Endothelial cell of umbilical vein (primary cell): ENCODE results near the gene GHRHR. TPM values are rescaled to one million over a fixed set of nuclear protein-coding genes. Genes with fewer than 3 reads are reported as not detected.

ENCODE experiments used
- BruUV-seq: library from RNA; stranded (reverse); fragments of 400-500 nt; replicated peaks from 2 replicates; lab custom pipeline; 2021; lab: Mats Ljungman, UMichigan
- CTCF ChIA-PET: fragments of 300-600, 350-600 bp; sonication (Branson Sonifier 250); formaldehyde crosslinking; loops from one replicate; lab custom pipeline; 2021; ENCODE audit warnings: antibody characterized with exemption, inconsistent platforms; lab: Charles Lee
- POLR2A ChIA-PET: fragments of 300-600, 350-600 bp; sonication (Branson Sonifier 250); formaldehyde crosslinking; loops from one replicate; lab custom pipeline; 2021; ENCODE audit warnings: antibody characterized with exemption, inconsistent platforms; lab: Charles Lee
- DNase-seq: peaks from one replicate; pipeline ENCODE4 v3.0.0-alpha.2; 2011; ENCODE audit warnings: low read depth, low spot score
- FAIRE-seq: peaks from 2 replicates; lab custom pipeline; 2011; peaks lifted over from hg19 to GRCh38; lab: Jason Lieb, UNC
- H2AFZ ChIP-seq: 2 replicates; pipeline ENCODE4 v1.6.0; 2012; ENCODE audit warnings: low read depth, low read length, control low read depth, inconsistent platforms
- H3K27ac ChIP-seq: 2 replicates; pipeline ENCODE4 v1.5.1; 2011; ENCODE audit warnings: low read depth, mild to moderate bottlenecking, control low read depth, low read length, moderate library complexity; ENCODE audit not compliant: insufficient read depth
- H3K27me3 ChIP-seq, 2 experiments: 2 replicates each; pipeline versions ENCODE4 v1.6.0 to v1.6.1; 2011; ENCODE audit warnings: low read length in 2 of 2, mixed read lengths in 1 of 2; ENCODE audit not compliant: control insufficient read depth in 2 of 2, insufficient read depth in 2 of 2
- H3K36me3 ChIP-seq, 2 experiments: 2 replicates in 1 of 2; 3 replicates in 1 of 2; pipeline ENCODE4 v1.5.1; 2011; ENCODE audit warnings: low read length in 2 of 2, mild to moderate bottlenecking in 1 of 2, moderate library complexity in 1 of 2; ENCODE audit not compliant: control insufficient read depth in 2 of 2, insufficient read depth in 2 of 2; ENCODE audit errors: extremely low read depth in 1 of 2
- H3K4me1 ChIP-seq: 3 replicates; pipeline ENCODE4 v1.5.1; 2011; ENCODE audit warnings: mild to moderate bottlenecking, low read length; ENCODE audit not compliant: control insufficient read depth, insufficient read depth; ENCODE audit errors: extremely low read depth
- H3K4me2 ChIP-seq: 2 replicates; pipeline ENCODE4 v1.6.1; 2011; ENCODE audit warnings: low read length, control low read depth, mixed read lengths; ENCODE audit not compliant: insufficient read depth
- H3K4me3 ChIP-seq, 3 experiments: fragments of 200-600 bp in 1 of 3; sonication (generic), shearing (Covaris generic) in 1 of 3; replicated peaks in 1 of 3; 2 replicates each; pipeline ENCODE4 v1.5.1; 2011 to 2016; ENCODE audit warnings: control low read depth in 3 of 3, low read length in 3 of 3, mild to moderate bottlenecking in 2 of 3, inconsistent platforms in 1 of 3, low read depth in 1 of 3, moderate library complexity in 1 of 3; ENCODE audit not compliant: insufficient read depth in 1 of 3
- H3K79me2 ChIP-seq: 2 replicates; pipeline ENCODE4 v1.6.0; 2012; ENCODE audit warnings: low read length, inconsistent platforms; ENCODE audit not compliant: control insufficient read depth, insufficient read depth
- H3K9ac ChIP-seq: replicated peaks from 2 replicates; pipeline ENCODE3; 2011; ENCODE audit warnings: low read length, control low read depth; ENCODE audit not compliant: insufficient read depth; ENCODE audit errors: extremely low read depth
- H3K9me1 ChIP-seq: replicated peaks from 3 replicates; pipeline ENCODE4 v1.6.0; 2011; ENCODE audit warnings: mild to moderate bottlenecking, low read length; ENCODE audit not compliant: control insufficient read depth, insufficient read depth; ENCODE audit errors: extremely low read depth
- H3K9me3 ChIP-seq: replicated peaks from 2 replicates; pipeline ENCODE4 v1.5.1; 2012; ENCODE audit warnings: low read length, inconsistent platforms; ENCODE audit not compliant: control insufficient read depth, insufficient read depth
- H4K20me1 ChIP-seq: replicated peaks from 2 replicates; pipeline ENCODE3; 2011; ENCODE audit warnings: mild to moderate bottlenecking, low read length; ENCODE audit not compliant: control insufficient read depth, insufficient read depth; ENCODE audit errors: extremely low read depth
- CTCF ChIP-seq, 2 donors: IDR thresholded peaks; 1 replicate in 1 of 2; 2 replicates in 1 of 2; pipeline ENCODE4 v1.5.1; 2011; ENCODE audit warnings: low read length in 2 of 2, mild to moderate bottlenecking in 2 of 2, moderate library complexity in 2 of 2, control low read depth in 1 of 2, inconsistent platforms in 1 of 2, low read depth in 1 of 2; ENCODE audit not compliant: insufficient read depth in 1 of 2; ENCODE audit errors: extremely low read depth in 1 of 2
- EZH2 ChIP-seq: IDR thresholded peaks from 2 replicates; pipeline ENCODE4 v1.6.1; 2012; ENCODE audit warnings: borderline replicate concordance, low read depth, mild to moderate bottlenecking, moderate library complexity, low read length, inconsistent platforms; ENCODE audit not compliant: severe bottlenecking
- FOS ChIP-seq: IDR thresholded peaks from 2 replicates; pipeline ENCODE4 v1.6.1; 2011; ENCODE audit warnings: mild to moderate bottlenecking, low read length, moderate library complexity, borderline replicate concordance; ENCODE audit not compliant: insufficient read depth
- GATA2 ChIP-seq: IDR thresholded peaks from 2 replicates; pipeline ENCODE4 v1.7.0; 2011; ENCODE audit warnings: low read depth, mild to moderate bottlenecking, moderate library complexity, mixed read lengths, low read length; ENCODE audit not compliant: insufficient read length, insufficient read depth
- JUN ChIP-seq: IDR thresholded peaks from 2 replicates; pipeline ENCODE4 v1.6.1; 2011; ENCODE audit warnings: borderline replicate concordance, low read depth; ENCODE audit not compliant: insufficient read length, insufficient read depth
- MAX ChIP-seq: IDR thresholded peaks from 2 replicates; pipeline ENCODE4 v1.6.1; 2011; ENCODE audit not compliant: insufficient read depth, insufficient read length
- MYC ChIP-seq: IDR thresholded peaks from one replicate; pipeline ENCODE4 v1.6.1; 2011; ENCODE audit warnings: mild to moderate bottlenecking, low read depth, low read length
- POLR2A ChIP-seq: IDR thresholded peaks from 2 replicates; pipeline ENCODE4 v1.6.1; 2012; ENCODE audit warnings: low read depth, mild to moderate bottlenecking, control low read depth, low read length
- POLR2AphosphoS5 ChIP-seq: IDR thresholded peaks from 2 replicates; pipeline ENCODE4 v1.6.1; 2012; ENCODE audit warnings: low read depth, mild to moderate bottlenecking, control low read depth, low read length, moderate library complexity; ENCODE audit not compliant: insufficient read depth
- dilution Hi-C: fragments of 300-500 bp; cut with MboI; formaldehyde crosslinking; loops from one replicate; pipeline ENCODE4 v1.15.0; 2019; ENCODE audit warnings: low sequenced_read_pairs; ENCODE audit not compliant: extremely low pct_ligation_motif_present
- intact Hi-C: fragments of 100-400 bp; cut with micrococcal nuclease; formaldehyde crosslinking; loops from one replicate; pipeline ENCODE4 v1.10.0; 2022
- polyA plus RNA-seq, 4 experiments: library from polyadenylated mRNA; depleted of rRNA in 3 of 4; stranded (reverse) in 3 of 4; unstranded in 1 of 4; fragments of >200 nt; gene quantifications; 2 replicates each; pipeline versions ENCODE4 v1.2.1 to v1.2.3, GENCODE V29; 2011 to 2012; ENCODE audit warnings: missing spikeins in 1 of 4
- total RNA-seq: library from RNA; stranded (reverse); gene quantifications from 2 replicates; pipeline ENCODE4 v1.2.3, GENCODE V29; 2021

The GHRHR gene
- total and polyA plus RNA-seq, 2 donors (not counting 3 experiments of a cell fraction or from before 2014, with no cell fraction given) = not detected

- CTCF ChIA-PET = interaction anchor here (0.7 to 4.6 kb wide), 4 partner anchors 15 to 166 kb away, joined by 3 to 22 read pairs (median 12); no protein-coding TSS in a partner anchor
- POLR2A ChIA-PET = no interaction called here
These were observed 4.5 kb downstream of the GHRHR start for GRCh38 chr7:30968294-30968693.

More at GRCh38 chr7:30968294-30968693, 4.5 kb downstream of the GHRHR start:
- Histone ChIP-seq H3K9ac (no peak overlapping the region), H3K4me2 (no peak overlapping the region), H3K4me1 (no peaks in the 10 kb centered on the region), H3K27me3 (peaks cover 16 to 26% of the 10 kb centered on the region in 2 experiments), H3K9me1 (no peaks in the 10 kb centered on the region), H4K20me1 (no peaks in the 10 kb centered on the region), H2AFZ (no peak overlapping the region), H3K79me2 (no peaks in the 10 kb centered on the region), H3K27ac (no peak overlapping the region), H3K4me3 (no peak overlapping the region), H3K36me3 (no peaks in the 10 kb centered on the region), H3K9me3 (no peaks in the 10 kb centered on the region)
- TF ChIP-seq EZH2 (no peak), CTCF (IDR thresholded peaks at IDR 0.05; ENCODE audit: extremely low read depth in 1 of 2, insufficient read depth in 1 of 2, low read depth in 1 of 2, low read length in 2 of 2) (no peak), MAX (no peak), JUN (no peak), POLR2AphosphoS5 (no peak), FOS (no peak), POLR2A (no peak), GATA2 (no peak), MYC (no peak)
- no TSS peak for BruUV-seq
- FAIRE-seq = no peak
- dilution Hi-C loops = no loop called here
- intact Hi-C loops = no loop called here
- no peak for DNase-seq
